IPS-15b (cell line): ENCODE measurements around the gene NMNAT3.

Experiments
- H3K27me3 ChIP-seq: one replicate; pipeline ENCODE4 v1.6.1; 2013; ENCODE audit warnings: low read length; ENCODE audit not compliant: control insufficient read depth, insufficient read depth
- H3K36me3 ChIP-seq: one replicate; pipeline ENCODE4 v1.6.1; 2013; ENCODE audit warnings: low read length; ENCODE audit not compliant: control insufficient read depth, insufficient read depth
- H3K4me1 ChIP-seq: one replicate; pipeline ENCODE4 v1.6.1; 2013; ENCODE audit warnings: mild to moderate bottlenecking, low read length; ENCODE audit not compliant: control insufficient read depth, insufficient read depth
- H3K4me3 ChIP-seq: one replicate; pipeline ENCODE4 v1.5.1; 2013; ENCODE audit warnings: low read depth, low read length
- H3K9ac ChIP-seq: one replicate; pipeline ENCODE4 v1.6.1; 2013; ENCODE audit warnings: low read depth, mild to moderate bottlenecking, low read length
- H3K9me3 ChIP-seq: one replicate; pipeline ENCODE4 v1.6.1; 2013; ENCODE audit warnings: mild to moderate bottlenecking, low read length; ENCODE audit not compliant: control insufficient read depth, insufficient read depth

The NMNAT3 gene

GRCh38 chr3:139655909-139656595, 21.7 kb downstream of the NMNAT3 start:
- Histone ChIP-seq H3K4me3 (no peak overlapping the region), H3K9me3 (no peaks in the 10 kb centered on the region), H3K36me3 (no peaks in the 10 kb centered on the region), H3K9ac (no peak overlapping the region), H3K4me1 (no peaks in the 10 kb centered on the region), H3K27me3 (no peaks in the 10 kb centered on the region)

- Histone ChIP-seq H3K4me3 (no peak overlapping the region), H3K4me1 (no peaks in the 10 kb centered on the region)
Measured at GRCh38 chr3:139654637-139655365, 23.0 kb downstream of the NMNAT3 start.

GRCh38 chr3:139653582-139653981, 24.2 kb downstream of the NMNAT3 start:
- Histone ChIP-seq H3K4me1 (no peaks in the 10 kb centered on the region), H3K9ac (no peak overlapping the region), H3K4me3 (no peak overlapping the region), H3K27me3 (no peaks in the 10 kb centered on the region), H3K9me3 (no peaks in the 10 kb centered on the region), H3K36me3 (no peaks in the 10 kb centered on the region)

More at GRCh38 chr3:139654637-139655365, 23.0 kb downstream of the NMNAT3 start:
- no peaks in the 10 kb centered on the region for H3K9me3 ChIP-seq
- no peaks in the 10 kb centered on the region for H3K36me3 ChIP-seq
- no peak overlapping the region for H3K9ac ChIP-seq
- H3K27me3 ChIP-seq, result no peaks in the 10 kb centered on the region

GRCh38 chr3:139652561-139652960, 25.2 kb downstream of the NMNAT3 start:
- Histone ChIP-seq H3K27me3 (no peaks in the 10 kb centered on the region), H3K4me3 (no peak overlapping the region), H3K9ac (no peak overlapping the region), H3K4me1 (no peaks in the 10 kb centered on the region), H3K36me3 (no peaks in the 10 kb centered on the region), H3K9me3 (no peaks in the 10 kb centered on the region)

- Histone ChIP-seq H3K9ac (no peak overlapping the region), H3K4me1 (no peaks in the 10 kb centered on the region), H3K27me3 (no peaks in the 10 kb centered on the region), H3K4me3 (no peak overlapping the region), H3K9me3 (no peaks in the 10 kb centered on the region), H3K36me3 (no peaks in the 10 kb centered on the region)
Measured at GRCh38 chr3:139647866-139648435, 29.8 kb downstream of the NMNAT3 start.

GRCh38 chr3:139646512-139646911, 31.3 kb downstream of the NMNAT3 start:
- no peaks in the 10 kb centered on the region for H3K36me3 ChIP-seq
- H3K4me1 ChIP-seq, result no peaks in the 10 kb centered on the region
- no peak overlapping the region for H3K9ac ChIP-seq
- H3K9me3 ChIP-seq, result no peaks in the 10 kb centered on the region
- no peak overlapping the region for H3K4me3 ChIP-seq
- H3K27me3 ChIP-seq, result no peaks in the 10 kb centered on the region

- H3K9me3 ChIP-seq, result no peaks in the 10 kb centered on the region
- H3K4me3 ChIP-seq, result no peak overlapping the region
- no peaks in the 10 kb centered on the region for H3K27me3 ChIP-seq
- H3K9ac ChIP-seq, result no peak overlapping the region
- no peaks in the 10 kb centered on the region for H3K36me3 ChIP-seq
- no peaks in the 10 kb centered on the region for H3K4me1 ChIP-seq
Measured at GRCh38 chr3:139642996-139643395, 34.8 kb downstream of the NMNAT3 start.

GRCh38 chr3:139640456-139640855, 37.3 kb downstream of the NMNAT3 start:
- no peaks in the 10 kb centered on the region for H3K27me3 ChIP-seq
- no peak overlapping the region for H3K4me3 ChIP-seq
- no peak overlapping the region for H3K9ac ChIP-seq
- H3K4me1 ChIP-seq, result no peaks in the 10 kb centered on the region
- no peaks in the 10 kb centered on the region for H3K36me3 ChIP-seq
- H3K9me3 ChIP-seq, result no peaks in the 10 kb centered on the region

GRCh38 chr3:139639662-139640061, 38.1 kb downstream of the NMNAT3 start:
- no peaks in the 10 kb centered on the region for H3K4me1 ChIP-seq
- H3K27me3 ChIP-seq, result no peaks in the 10 kb centered on the region
- no peaks in the 10 kb centered on the region for H3K9me3 ChIP-seq
- H3K4me3 ChIP-seq, result no peak overlapping the region
- H3K9ac ChIP-seq, result no peak overlapping the region
- no peaks in the 10 kb centered on the region for H3K36me3 ChIP-seq

- H3K4me3 ChIP-seq, result no peak overlapping the region
- no peak overlapping the region for H3K9ac ChIP-seq
- H3K9me3 ChIP-seq, result no peaks in the 10 kb centered on the region
- no peaks in the 10 kb centered on the region for H3K36me3 ChIP-seq
- no peaks in the 10 kb centered on the region for H3K27me3 ChIP-seq
- no peaks in the 10 kb centered on the region for H3K4me1 ChIP-seq
Measured at GRCh38 chr3:139638518-139638917, 39.3 kb downstream of the NMNAT3 start.

- no peaks in the 10 kb centered on the region for H3K4me1 ChIP-seq
- H3K9me3 ChIP-seq, result no peaks in the 10 kb centered on the region
- no peaks in the 10 kb centered on the region for H3K36me3 ChIP-seq
- no peak overlapping the region for H3K9ac ChIP-seq
- H3K4me3 ChIP-seq, result no peak overlapping the region
- H3K27me3 ChIP-seq, result no peaks in the 10 kb centered on the region
Measured at GRCh38 chr3:139636511-139636910, 41.3 kb downstream of the NMNAT3 start.

- Histone ChIP-seq H3K9ac (no peak overlapping the region), H3K27me3 (no peaks in the 10 kb centered on the region), H3K4me1 (no peaks in the 10 kb centered on the region), H3K4me3 (no peak overlapping the region), H3K36me3 (no peaks in the 10 kb centered on the region), H3K9me3 (no peaks in the 10 kb centered on the region)
Measured at GRCh38 chr3:139634111-139634635, 43.6 kb downstream of the NMNAT3 start.
